Mesodermal cell (in vitro differentiated cells): ENCODE measurements around the gene GNG7.
"Not testable (repeated sequence)": the region's sequence is repeated elsewhere in the genome, so short reads cannot be mapped to it uniquely, and the experiment has no call there.

Source experiments
- H3K27ac ChIP-seq: 2 replicates; pipeline ENCODE4 v1.7.0; 2013; ENCODE audit warnings: mild to moderate bottlenecking, low read depth, low read length, moderate library complexity; ENCODE audit not compliant: severe bottlenecking
- H3K36me3 ChIP-seq: 2 replicates; pipeline ENCODE4 v1.7.1; 2013; ENCODE audit warnings: mild to moderate bottlenecking, low read length, moderate library complexity; ENCODE audit not compliant: control insufficient read depth, insufficient read depth
- H3K4me1 ChIP-seq: one replicate; pipeline ENCODE4 v1.7.1; 2013; ENCODE audit warnings: mild to moderate bottlenecking, low read length; ENCODE audit not compliant: insufficient read depth, control insufficient read depth, poor library complexity, severe bottlenecking
- H3K4me3 ChIP-seq: 2 replicates; pipeline ENCODE4 v1.7.0; 2013; ENCODE audit warnings: low read length, control low read depth, mild to moderate bottlenecking; ENCODE audit not compliant: insufficient read depth, poor library complexity, severe bottlenecking; ENCODE audit errors: extremely low read depth
- H3K9me3 ChIP-seq: 2 replicates; pipeline ENCODE4 v1.7.1; 2013; ENCODE audit warnings: mild to moderate bottlenecking, low read length, moderate library complexity; ENCODE audit not compliant: control insufficient read depth
- WGBS, 2 experiments: methylation state at CpG; one replicate each; pipeline ENCODE4 v1.1.5; 2013; ENCODE audit warnings: missing lambda C conversion rate in 2 of 2; ENCODE audit not compliant: insufficient coverage in 2 of 2; 5-methylcytosine and 5-hydroxymethylcytosine counted together

Gene GNG7

DNA sequence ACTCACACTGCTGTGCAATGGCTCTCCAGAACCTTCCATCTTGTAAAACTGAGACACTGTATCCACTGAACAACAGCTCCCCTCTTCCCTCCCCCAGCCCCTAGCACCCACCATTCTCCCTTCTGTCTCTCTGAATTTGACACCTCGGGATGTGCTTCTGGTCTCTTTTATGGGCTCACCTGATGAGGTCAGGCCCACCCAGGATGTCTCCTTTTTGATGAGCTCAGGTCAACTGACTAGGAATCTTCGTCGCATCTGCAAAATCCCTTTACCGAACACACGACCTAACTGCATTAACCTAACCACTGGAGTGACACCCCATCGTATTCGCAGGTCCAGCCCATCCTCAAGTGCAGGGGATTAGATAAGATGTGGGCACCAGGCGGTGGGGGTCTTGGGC lies 73.9 kb downstream of the GNG7 start:
- Histone ChIP-seq H3K9me3 (peaks cover 25% of the 10 kb centered on the region), H3K4me1 (peaks cover 9% of the 10 kb centered on the region), H3K4me3 (no peak overlapping the region), H3K36me3 (no peaks in the 10 kb centered on the region), H3K27ac (no peak overlapping the region)
- WGBS, 2 experiments = 92 to 95% methylated on average over 8 of the region's 8 CpGs

GRCh38 chr19:2627855-2628254 lies 74.6 kb downstream of the GNG7 start:
- no peak overlapping the region for H3K4me3 ChIP-seq
- H3K36me3 ChIP-seq = no peaks in the 10 kb centered on the region
- H3K27ac ChIP-seq = peak overlapping the region; percentile 51
- WGBS, 2 experiments = 90 to 92% methylated on average over 6 to 7 of the region's 7 CpGs
- peaks cover 25% of the 10 kb centered on the region for H3K9me3 ChIP-seq
- H3K4me1 ChIP-seq = peaks cover 9% of the 10 kb centered on the region

DNA sequence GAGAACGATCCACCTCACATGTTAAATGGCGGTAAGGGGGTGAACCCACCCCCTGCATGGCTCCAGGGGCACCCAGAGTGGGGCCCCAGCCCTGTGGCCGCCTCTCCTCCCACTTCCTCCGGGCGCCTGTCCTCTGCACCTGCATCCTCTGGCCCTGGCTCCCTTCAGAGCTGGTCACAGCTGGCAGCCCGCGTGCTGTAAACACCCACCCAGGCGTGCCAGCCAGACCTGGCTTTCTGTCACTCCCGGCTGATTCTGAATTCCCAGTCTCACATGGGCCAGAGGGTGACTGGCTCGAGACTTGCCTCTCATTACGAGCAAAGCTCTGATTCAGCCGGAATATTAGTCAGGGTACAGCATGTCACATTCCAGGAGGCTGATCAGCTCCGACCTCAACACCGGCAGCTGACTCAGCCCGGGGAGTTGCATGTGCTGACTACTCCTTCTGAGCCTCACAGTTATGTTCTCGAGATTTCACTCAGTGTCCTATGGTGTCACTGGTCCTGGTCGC lies 75.1 kb downstream of the GNG7 start:
- Histone ChIP-seq H3K9me3 (peaks cover 25% of the 10 kb centered on the region), H3K4me3 (no peak overlapping the region), H3K36me3 (no peaks in the 10 kb centered on the region), H3K4me1 (peaks cover 9% of the 10 kb centered on the region), H3K27ac (peak overlapping the region; percentile 51)
- WGBS, 2 experiments = 74 to 79% methylated on average over 16 to 17 of the region's 17 CpGs

- WGBS, 2 experiments = 83 to 89% methylated on average over 7 of the region's 9 CpGs
- H3K9me3 ChIP-seq = peaks cover 18% of the 10 kb centered on the region
- no peak overlapping the region for H3K4me3 ChIP-seq
Observed at GRCh38 chr19:2625434-2625833, 77.1 kb downstream of the GNG7 start.

DNA sequence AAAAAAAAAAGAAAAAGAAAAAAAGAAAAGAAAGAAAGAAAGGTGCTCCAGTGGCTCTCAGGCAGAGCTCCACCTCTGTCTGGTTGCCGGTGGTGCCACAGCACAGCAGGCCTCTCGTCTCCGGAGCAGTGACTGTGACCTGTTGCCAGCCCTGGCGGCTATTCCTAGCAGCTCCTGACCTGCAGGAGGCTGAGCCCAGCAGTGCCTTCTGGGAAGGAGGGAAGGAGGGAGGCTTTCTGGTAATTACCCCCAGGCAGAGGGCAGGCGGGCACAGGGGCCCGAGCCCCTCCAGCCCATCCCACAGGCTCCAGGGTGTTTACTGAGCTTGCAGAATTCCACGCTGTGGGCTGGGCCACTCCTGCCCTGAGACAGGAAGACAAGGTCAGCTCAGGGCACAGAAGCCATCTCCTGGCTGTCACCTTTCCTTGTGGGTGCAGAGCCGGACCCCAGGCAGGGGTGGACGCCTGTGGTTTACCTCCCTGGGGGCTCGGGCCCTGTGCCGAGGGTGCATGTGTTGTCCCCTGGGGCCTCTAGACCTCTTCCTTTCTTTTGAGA lies 77.9 kb downstream of the GNG7 start:
- Histone ChIP-seq H3K4me1 (peaks cover 9% of the 10 kb centered on the region), H3K36me3 (no peaks in the 10 kb centered on the region), H3K9me3 (peaks cover 11% of the 10 kb centered on the region), H3K27ac (no peak overlapping the region), H3K4me3 (no peak overlapping the region)
- 45 to 51% methylated on average over 9 to 10 of the region's 11 CpGs for WGBS, 2 experiments

More at GRCh38 chr19:2625434-2625833, 77.1 kb downstream of the GNG7 start:
- Histone ChIP-seq H3K4me1 (peaks cover 9% of the 10 kb centered on the region), H3K27ac (no peak overlapping the region), H3K36me3 (no peaks in the 10 kb centered on the region)

- Histone ChIP-seq H3K36me3 (no peaks in the 10 kb centered on the region), H3K27ac (no peak overlapping the region), H3K4me3 (no peak overlapping the region), H3K4me1 (peaks cover 9% of the 10 kb centered on the region), H3K9me3 (peaks cover 7% of the 10 kb centered on the region)
- 95 to 96% methylated on average over 12 of the region's 12 CpGs for WGBS, 2 experiments
Observed at GRCh38 chr19:2623798-2624197, 78.7 kb downstream of the GNG7 start.

DNA sequence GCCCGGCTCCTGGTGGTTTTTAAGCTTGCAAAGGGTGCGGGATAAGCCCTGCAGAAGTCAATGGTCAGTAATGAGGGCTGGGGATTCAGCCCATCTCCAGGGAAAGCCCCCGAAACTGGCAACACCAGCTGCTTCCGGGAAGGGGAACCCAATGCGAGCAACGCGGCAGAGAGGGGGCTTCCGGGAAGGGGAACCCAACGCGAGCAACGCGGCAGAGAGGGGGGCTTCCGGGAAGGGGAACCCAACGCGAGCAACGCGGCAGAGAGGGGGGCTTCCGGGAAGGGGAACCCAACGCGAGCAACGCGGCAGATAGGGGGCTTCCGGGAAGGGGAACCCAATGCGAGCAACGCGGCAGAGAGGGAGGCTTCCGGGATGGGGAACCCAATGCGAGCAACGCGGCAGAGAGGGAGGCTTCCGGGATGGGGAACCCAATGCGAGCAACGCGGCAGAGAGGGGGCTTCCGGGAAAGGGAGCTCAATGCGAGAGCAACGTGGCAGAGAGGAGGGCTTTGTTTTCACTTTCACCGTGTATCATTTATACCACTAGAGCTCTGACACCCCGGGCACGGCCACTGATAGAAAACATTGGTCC lies 80.0 kb downstream of the GNG7 start:
- WGBS, 2 experiments = 94% methylated on average over 16 to 39 of the region's 40 CpGs
- H3K27ac ChIP-seq, H3K4me1 ChIP-seq, H3K9me3 ChIP-seq, H3K36me3 ChIP-seq, H3K4me3 ChIP-seq: not testable (repeated sequence)

DNA sequence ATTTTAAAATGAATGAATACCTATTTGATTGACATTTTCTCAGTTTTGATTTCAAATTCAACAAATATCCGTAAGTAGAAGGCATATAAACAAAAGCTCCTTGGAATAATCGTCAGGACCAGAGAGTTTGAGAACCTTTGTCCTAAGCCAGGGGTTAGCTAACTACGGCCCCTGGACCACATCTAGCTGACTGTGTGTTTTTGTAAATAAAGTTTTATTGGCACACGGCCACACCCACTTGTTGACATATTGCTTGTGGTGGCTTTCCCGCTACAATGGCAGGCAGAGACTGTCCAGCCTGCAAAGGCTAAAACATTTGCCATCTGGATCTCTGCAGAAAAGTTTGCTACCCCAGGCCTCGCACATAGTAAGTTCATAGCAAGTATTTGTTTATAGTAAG lies 83.4 kb downstream of the GNG7 start:
- Histone ChIP-seq H3K9me3 (peaks cover 4% of the 10 kb centered on the region), H3K4me1 (no peaks in the 10 kb centered on the region), H3K4me3 (no peak overlapping the region), H3K36me3 (no peaks in the 10 kb centered on the region), H3K27ac (no peak overlapping the region)
- 88 to 90% methylated on average over 3 to 6 of the region's 6 CpGs for WGBS, 2 experiments

DNA sequence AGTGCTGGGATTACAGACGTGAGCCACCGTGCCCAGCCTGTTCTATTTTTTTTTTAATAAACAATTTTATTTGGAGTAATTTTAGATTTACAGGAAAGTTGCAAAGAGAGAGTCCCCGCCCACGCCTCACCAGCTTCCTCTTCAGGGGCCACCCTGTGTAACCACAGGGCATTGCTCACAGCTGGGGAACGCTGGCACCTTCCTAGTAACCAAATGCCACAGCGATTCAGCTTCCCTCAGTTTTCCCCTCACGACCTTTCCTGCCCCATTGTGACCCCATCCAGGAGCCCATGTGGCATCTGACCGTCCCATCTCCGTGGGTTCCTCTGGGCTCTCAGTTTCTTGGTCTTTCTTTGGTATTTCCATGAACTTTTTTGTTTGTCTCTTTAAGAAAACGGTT lies 83.9 kb downstream of the GNG7 start:
- no peak overlapping the region for H3K4me3 ChIP-seq
- H3K36me3 ChIP-seq = no peaks in the 10 kb centered on the region
- WGBS, 2 experiments = 93 to 94% methylated on average over 4 to 7 of the region's 10 CpGs
- H3K27ac ChIP-seq = no peak overlapping the region
- H3K4me1 ChIP-seq = no peaks in the 10 kb centered on the region
- peaks cover 4% of the 10 kb centered on the region for H3K9me3 ChIP-seq

GRCh38 chr19:2617393-2618165 lies 84.9 kb downstream of the GNG7 start:
- Histone ChIP-seq H3K9me3 (peaks cover 4% of the 10 kb centered on the region), H3K36me3 (no peaks in the 10 kb centered on the region), H3K27ac (no peak overlapping the region), H3K4me1 (no peaks in the 10 kb centered on the region), H3K4me3 (no peak overlapping the region)
- WGBS, 2 experiments = 92% methylated on average over 8 to 9 of the region's 11 CpGs
